GM13976 (cell line): ENCODE data around the gene TGM1.
"Not testable (repeated sequence)": the region's sequence is repeated elsewhere in the genome, so short reads cannot be mapped to it uniquely, and the experiment has no call there.

Source experiments
- DNase-seq: peaks from one replicate; pipeline ENCODE4 v3.0.0; 2012; ENCODE audit warnings: low spot score
- CTCF ChIP-seq: IDR thresholded peaks from 2 replicates; pipeline ENCODE4 v1.5.1; 2012; ENCODE audit warnings: borderline replicate concordance, mild to moderate bottlenecking; ENCODE audit not compliant: insufficient read depth; ENCODE audit errors: extremely low read depth, missing control alignments, control extremely low read depth
- in situ Hi-C: fragments of 300-500 bp; cut with MboI; formaldehyde crosslinking; loops from one replicate; pipeline ENCODE4 v1.12.0; 2022; ENCODE audit warnings: low sequenced_read_pairs, mixed read lengths, inconsistent platforms; ENCODE audit not compliant: unreplicated experiment

TGM1 gene

GRCh38 chr14:24250354-24250753, 12.6 kb downstream of the TGM1 start:
- no peak for TF ChIP-seq CTCF
- no peak for DNase-seq
- in situ Hi-C loops, result no loop called here

- in situ Hi-C loops, result loop anchor here (5.0 kb wide), 1 partner anchor 38 kb away; no protein-coding TSS in a partner anchor
- no peak for TF ChIP-seq CTCF
- no peak for DNase-seq
Observed at GRCh38 chr14:24249230-24250021, 13.6 kb downstream of the TGM1 start.

- no peak for TF ChIP-seq CTCF
- no peak for DNase-seq
- in situ Hi-C loops, result loop anchor here (5.0 kb wide), 1 partner anchor 40 kb away; no protein-coding TSS in a partner anchor
Observed at GRCh38 chr14:24247422-24247821, 15.6 kb downstream of the TGM1 start.

GRCh38 chr14:24246765-24247212, 16.2 kb downstream of the TGM1 start:
- no peak for TF ChIP-seq CTCF
- in situ Hi-C loops, result loop anchor here (5.0 kb wide), 1 partner anchor 41 kb away; no protein-coding TSS in a partner anchor
- peak; percentile 71 for DNase-seq

- DNase-seq, result not testable (repeated sequence)
- in situ Hi-C loops, result loop anchor here (5.0 kb wide), 1 partner anchor 42 kb away; no protein-coding TSS in a partner anchor
Observed at GRCh38 chr14:24245350-24245749, 17.6 kb downstream of the TGM1 start.

GRCh38 chr14:24243336-24243836, 19.6 kb downstream of the TGM1 start:
- in situ Hi-C loops, result no loop called here

More at GRCh38 chr14:24243336-24243836, 19.6 kb downstream of the TGM1 start:
- no peak for DNase-seq
- no peak for TF ChIP-seq CTCF
